Measurements from ENCODE around the gene MAL. TPM values are rescaled to one million over a fixed set of nuclear protein-coding genes. Genes with fewer than 3 reads are reported as not detected.
A peak's percentile ranks its signal among the peaks of the same experiment; 100 is the strongest.

Gene MAL
- total RNA-seq, 4 donors from 2014 or later, result 60.0 to 200 (median 121) TPM

- Histone ChIP-seq H3K36me3 (no peaks in the 10 kb centered on the region), H3K4me3 (no peak overlapping the region), H3K9me3 (no peaks in the 10 kb centered on the region), H3K27me3 (no peaks in the 10 kb centered on the region), H3K4me1 (peaks cover 0 to 69% (median 40%) of the 10 kb centered on the region in 4 donors), H3K27ac (peak overlapping the region in 3 of 4 donors; percentile 36 to 93 (median 80))
- DNase-seq (ENCODE audit: low spot score in 2 of 2), result no peak
- 60 to 84% methylated on average over 1 of the region's 1 CpG for WGBS, 2 donors
- TF ChIP-seq POLR2A (IDR thresholded peaks at IDR 0.05) (no peak), CTCF (IDR thresholded peaks at IDR 0.05) (no peak), EP300 (IDR thresholded peaks at IDR 0.05) (no peak)
These were observed 13.9 kb downstream of the MAL start for GRCh38 chr2:95039363-95039762.

GRCh38 chr2:95039978-95040377, 14.5 kb downstream of the MAL start:
- H3K4me1 ChIP-seq, result peaks cover 0 to 63% (median 37%) of the 10 kb centered on the region in 4 donors
- no peak for TF ChIP-seq EP300 (IDR thresholded peaks at IDR 0.05)
- TF ChIP-seq POLR2A (IDR thresholded peaks at IDR 0.05), result no peak
- no peak for TF ChIP-seq CTCF (IDR thresholded peaks at IDR 0.05)
- WGBS, 2 donors, result 69 to 78% methylated on average over 6 of the region's 6 CpGs

GRCh38 chr2:95040426-95040825, 14.9 kb downstream of the MAL start:
- H3K36me3 ChIP-seq, result no peaks in the 10 kb centered on the region
- TF ChIP-seq CTCF (IDR thresholded peaks at IDR 0.05) (no peak), EP300 (IDR thresholded peaks at IDR 0.05) (no peak), POLR2A (IDR thresholded peaks at IDR 0.05) (no peak)
- WGBS, 2 donors, result 30 to 41% methylated on average over 6 of the region's 6 CpGs
- H3K27me3 ChIP-seq, result no peaks in the 10 kb centered on the region
- DNase-seq (ENCODE audit: low spot score in 2 of 2), result no peak
- H3K4me3 ChIP-seq, result no peak overlapping the region
- H3K27ac ChIP-seq, result peak overlapping the region in 2 of 4 donors; percentile 70 to 80
- peaks cover 0 to 61% (median 34%) of the 10 kb centered on the region in 4 donors for H3K4me1 ChIP-seq
- no peaks in the 10 kb centered on the region for H3K9me3 ChIP-seq

More at GRCh38 chr2:95039978-95040377, 14.5 kb downstream of the MAL start:
- H3K27me3 ChIP-seq, result no peaks in the 10 kb centered on the region
- peak overlapping the region in 2 of 4 donors; percentile 80 to 93 for H3K27ac ChIP-seq
- DNase-seq (ENCODE audit: low spot score in 2 of 2), result no peak
- H3K36me3 ChIP-seq, result no peaks in the 10 kb centered on the region
- H3K9me3 ChIP-seq, result no peaks in the 10 kb centered on the region
- no peak overlapping the region for H3K4me3 ChIP-seq

- WGBS, 2 donors, result 46 to 53% methylated on average over 10 of the region's 10 CpGs
- H3K36me3 ChIP-seq, result no peaks in the 10 kb centered on the region
- TF ChIP-seq POLR2A (IDR thresholded peaks at IDR 0.05) (no peak), EP300 (IDR thresholded peaks at IDR 0.05) (no peak), CTCF (IDR thresholded peaks at IDR 0.05) (no peak)
- H3K4me3 ChIP-seq, result no peak overlapping the region
- no peak for DNase-seq (ENCODE audit: low spot score in 2 of 2)
- peak overlapping the region in 2 of 4 donors; percentile 70 to 80 for H3K27ac ChIP-seq
- H3K27me3 ChIP-seq, result no peaks in the 10 kb centered on the region
- no peaks in the 10 kb centered on the region for H3K9me3 ChIP-seq
- peaks cover 0 to 63% (median 30%) of the 10 kb centered on the region in 4 donors for H3K4me1 ChIP-seq
These were observed 15.7 kb downstream of the MAL start for GRCh38 chr2:95041060-95041823.

DNA sequence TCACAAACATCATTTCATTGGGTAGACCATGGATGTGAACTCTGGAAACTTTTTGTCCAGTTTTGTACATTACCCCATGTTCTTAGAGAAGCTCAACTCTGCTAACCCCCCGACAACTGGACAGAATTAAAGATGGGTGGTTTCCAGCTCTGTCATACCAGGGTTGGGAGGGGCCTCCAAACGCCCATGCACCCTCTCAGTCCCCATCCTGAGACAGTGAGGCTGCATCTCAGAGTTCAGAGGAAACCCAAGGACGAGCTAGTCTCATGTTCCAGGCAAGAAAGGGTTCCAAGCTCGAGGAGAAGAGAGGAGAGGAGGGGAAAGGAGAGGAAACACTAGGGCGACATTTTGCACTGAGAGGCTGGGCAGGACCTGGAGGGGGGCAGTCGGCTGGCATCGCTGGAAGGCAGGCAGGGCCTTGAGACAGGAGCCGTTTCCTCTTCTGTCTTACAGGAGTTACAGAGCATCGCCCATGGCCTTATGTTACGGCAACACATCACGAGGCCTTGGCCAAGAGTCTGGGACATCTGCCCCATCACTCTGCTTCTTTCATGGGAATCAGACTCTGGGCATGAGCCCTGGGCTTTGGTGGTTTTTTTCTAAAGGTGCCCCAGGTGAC, 16.4 kb downstream of the MAL start:
- DNase-seq (ENCODE audit: low spot score in 2 of 2), result no peak
- WGBS, 2 donors, result 47 to 56% methylated on average over 11 of the region's 11 CpGs

More for the DNA sequence above, 16.4 kb downstream of the MAL start:
- Histone ChIP-seq H3K4me3 (no peak overlapping the region), H3K4me1 (peaks cover 0 to 63% (median 25%) of the 10 kb centered on the region in 4 donors), H3K36me3 (no peaks in the 10 kb centered on the region), H3K27me3 (no peaks in the 10 kb centered on the region), H3K27ac (peak overlapping the region; percentile 17 to 80 (median 63)), H3K9me3 (no peaks in the 10 kb centered on the region)
- no peak for TF ChIP-seq CTCF (IDR thresholded peaks at IDR 0.05)
- no peak for TF ChIP-seq POLR2A (IDR thresholded peaks at IDR 0.05)
- TF ChIP-seq EP300 (IDR thresholded peaks at IDR 0.05), result no peak

Measured in tibial nerve (tissue), 4 donors.